Measurements from ENCODE around the gene CPLX3.

The CPLX3 gene, protein sequence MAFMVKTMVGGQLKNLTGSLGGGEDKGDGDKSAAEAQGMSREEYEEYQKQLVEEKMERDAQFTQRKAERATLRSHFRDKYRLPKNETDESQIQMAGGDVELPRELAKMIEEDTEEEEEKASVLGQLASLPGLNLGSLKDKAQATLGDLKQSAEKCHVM

DNA sequence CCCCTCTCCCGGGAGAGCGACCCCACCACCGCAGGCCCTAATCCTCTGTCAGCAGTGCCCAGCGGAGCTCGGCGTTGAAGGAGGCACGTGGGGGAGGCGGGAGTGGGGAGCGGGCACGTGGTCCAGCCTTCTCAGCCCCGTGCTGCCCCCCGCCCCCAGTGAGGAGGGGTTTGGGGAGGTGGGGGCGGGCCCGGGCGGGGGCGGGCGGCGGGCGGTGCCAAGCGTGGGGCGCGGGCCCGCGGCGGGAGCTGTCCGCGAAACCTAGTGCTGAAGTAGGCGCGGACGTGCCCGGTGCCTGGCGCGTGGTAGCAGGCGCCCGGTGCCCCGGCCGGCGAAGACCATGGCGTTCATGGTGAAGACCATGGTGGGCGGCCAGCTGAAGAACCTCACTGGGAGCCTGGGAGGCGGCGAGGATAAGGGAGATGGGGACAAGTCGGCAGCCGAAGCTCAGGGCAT lies at the start of gene CPLX3:
TSS of gene CPLX3 (plus strand) at position 264 of the 456 bp plus-strand sequence. CDS start at position 341, 77 bp downstream.
- peak; percentile 64 for DNase-seq

DNA sequence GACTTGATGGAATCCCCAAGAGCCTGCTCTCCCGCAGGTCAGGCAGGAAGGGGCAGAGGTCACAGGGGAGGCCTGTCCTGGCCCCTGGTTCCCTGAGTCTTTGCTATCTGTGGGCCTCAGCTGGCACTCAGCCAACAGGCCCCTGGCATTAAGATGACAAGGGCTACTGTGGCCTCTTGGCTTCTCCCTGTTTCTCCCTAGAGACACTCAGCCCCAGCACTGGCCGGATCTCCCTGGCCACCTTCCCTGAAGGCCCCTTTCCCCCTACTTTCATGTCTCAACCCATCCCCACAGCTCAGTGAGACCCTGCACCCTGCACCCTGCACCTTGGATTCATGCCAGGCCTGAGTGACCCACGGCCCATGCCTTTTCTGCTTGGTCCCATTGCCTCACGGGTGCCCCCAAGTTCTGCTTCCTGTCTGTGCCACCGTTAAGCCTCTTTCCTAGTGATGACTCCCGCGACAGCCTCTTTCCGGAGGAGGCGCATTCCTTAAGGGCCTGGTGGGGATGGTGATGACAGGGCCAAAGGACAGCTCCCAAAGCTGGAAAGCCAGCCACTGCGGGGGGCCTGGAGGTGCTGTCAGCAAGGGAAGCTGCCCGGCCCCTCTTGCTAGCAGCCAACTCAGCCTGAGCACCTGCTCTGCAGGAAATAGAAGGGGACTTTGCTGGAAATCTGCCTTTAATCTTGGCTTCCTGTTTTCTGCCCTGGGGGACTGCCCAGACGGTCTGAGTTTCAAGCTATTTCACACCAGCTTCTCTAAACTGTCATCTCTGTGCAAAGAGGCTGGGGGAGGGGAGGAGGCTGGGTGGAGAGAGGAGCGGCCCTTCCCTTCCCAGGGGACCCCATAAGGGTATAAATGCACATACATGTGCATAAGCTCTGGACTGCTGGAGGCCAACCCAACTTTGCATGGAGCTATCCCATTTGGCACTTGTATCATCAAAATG lies 49.3 kb upstream of the CPLX3 start:
- peak; percentile 67 for DNase-seq

DNA sequence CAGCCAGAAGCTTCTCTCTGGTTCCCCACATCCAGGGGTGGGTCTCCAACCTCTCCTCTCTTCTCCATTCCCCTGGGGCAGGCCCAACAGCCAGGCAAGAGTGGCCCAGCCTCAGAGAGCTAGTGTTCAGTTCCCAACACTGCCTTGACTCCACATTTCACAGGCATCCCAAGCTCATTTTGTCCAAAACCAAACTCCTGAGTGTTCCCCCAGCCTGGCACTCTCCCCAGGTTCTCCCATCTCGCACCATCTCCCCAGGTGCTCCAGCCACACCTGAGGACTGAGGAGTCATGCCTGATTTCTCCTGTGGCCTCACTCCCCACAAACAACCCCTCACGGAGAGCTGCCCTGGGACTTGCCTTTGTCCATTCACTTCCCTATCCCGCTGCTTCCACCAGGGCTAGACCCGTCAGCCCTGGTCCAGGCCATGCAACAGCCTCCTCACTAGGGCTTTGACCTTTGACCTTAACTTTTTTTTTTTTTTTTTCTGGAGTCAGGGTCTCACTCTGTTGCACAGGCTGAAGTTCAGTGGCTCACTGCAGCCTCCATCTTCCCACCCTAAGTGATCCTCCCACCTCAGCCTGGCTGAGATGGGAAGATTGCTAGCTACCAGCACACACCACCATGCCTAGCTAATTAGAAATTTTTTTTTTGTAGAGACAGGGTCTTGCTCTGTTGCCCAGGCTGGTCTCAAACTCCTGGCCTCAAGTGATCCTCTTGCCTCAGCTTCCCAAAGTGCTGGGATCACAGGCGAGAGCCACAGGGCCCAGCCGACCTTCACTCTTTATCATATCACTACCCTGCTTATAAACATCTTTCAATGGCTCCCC lies 48.4 kb upstream of the CPLX3 start:
- no peak for DNase-seq

GRCh38 chr15:74778599-74778970 lies 47.8 kb upstream of the CPLX3 start:
- no peak for DNase-seq

GRCh38 chr15:74779162-74779648 lies 47.2 kb upstream of the CPLX3 start:
- no peak for DNase-seq

DNA sequence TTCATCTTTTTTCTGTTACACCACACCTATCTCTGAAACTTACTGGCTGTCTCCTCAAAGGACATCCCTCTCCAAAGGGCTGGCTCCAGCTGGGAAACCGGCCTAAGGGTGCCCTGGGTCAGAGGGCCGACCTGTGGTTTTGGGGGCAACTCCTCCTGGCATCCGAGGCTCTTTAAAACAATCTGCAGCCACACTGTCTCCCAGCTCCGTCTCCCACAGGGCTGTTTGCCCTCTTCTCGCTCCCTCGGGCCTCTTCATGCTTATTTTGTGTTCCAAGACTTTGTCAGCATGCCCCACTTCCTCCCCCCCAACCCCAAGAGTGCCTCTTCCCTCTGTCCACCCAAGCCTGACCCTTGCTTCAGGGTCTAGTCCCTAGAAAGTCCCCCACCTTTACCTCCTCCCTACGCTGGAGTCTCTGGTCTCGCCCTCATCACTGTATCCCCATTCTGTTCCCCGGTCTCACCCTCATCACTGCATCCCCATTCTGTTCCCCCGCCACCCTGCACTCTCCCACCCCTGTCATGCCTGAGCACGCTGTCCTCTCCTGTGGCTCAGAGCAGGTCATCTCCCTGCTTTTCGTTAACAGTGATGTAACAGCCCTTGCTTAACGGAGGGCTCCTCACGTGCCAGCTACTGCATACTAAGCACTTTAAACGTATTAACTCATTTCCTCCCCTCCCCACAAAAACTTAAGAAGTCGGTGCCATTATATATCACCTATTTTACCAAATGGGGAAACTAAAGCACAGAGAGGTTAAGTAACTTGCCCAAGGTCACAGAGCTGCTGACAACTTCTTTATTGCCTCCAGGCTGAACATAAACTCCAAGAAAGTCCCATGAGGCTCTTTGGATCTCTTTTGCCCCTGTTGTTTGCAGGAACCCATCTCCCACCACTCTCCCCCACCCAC lies 45.6 kb upstream of the CPLX3 start:
- no peak for DNase-seq

DNA sequence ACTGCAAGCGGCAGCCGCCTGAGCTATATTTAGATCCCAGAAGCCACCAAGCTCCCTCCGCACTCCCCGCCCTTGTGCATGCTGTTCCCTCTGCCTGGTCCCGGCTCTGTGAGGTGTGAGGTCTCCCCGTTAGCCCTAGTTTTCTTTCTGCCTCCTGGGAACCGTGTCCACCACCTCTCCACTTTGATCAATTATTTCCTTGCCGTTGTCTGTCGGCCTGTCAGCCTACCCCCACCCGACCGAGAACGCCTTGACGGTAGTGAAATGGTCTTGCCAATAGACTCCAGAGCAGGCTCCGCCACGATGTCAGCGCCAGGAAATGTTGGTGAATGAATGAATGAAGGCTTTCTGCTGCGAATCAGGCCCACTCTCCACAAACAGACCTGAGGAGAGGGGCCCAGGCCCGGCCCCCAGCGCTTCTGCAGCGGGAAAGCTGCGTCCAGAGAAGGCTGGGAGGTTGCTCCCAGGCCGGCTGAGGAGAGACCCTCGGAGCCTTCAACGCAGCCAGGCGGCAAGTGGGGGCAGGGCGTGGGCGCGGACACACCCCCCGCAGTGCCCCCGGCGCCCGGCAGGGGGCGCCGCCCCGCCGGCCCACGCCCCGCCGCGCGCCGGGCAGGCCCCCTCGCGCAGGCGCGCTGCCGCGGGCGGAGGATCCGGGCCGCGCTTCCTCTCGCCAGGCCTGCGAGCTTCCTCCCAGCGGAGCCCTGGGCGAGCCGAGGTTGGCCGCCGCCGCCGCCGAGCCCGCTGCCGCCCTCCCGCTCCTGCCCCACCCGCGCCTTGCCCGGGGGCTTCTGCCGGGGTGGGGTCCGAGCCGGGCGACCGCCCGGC lies 44.8 kb upstream of the CPLX3 start, which contains the start of gene CSK:
TSS of gene CSK (plus strand) at position 650 of the 828 bp plus-strand sequence. CDS start 16,218 bp downstream, outside the sequence.
- DNase-seq = peak; percentile 87

DNA sequence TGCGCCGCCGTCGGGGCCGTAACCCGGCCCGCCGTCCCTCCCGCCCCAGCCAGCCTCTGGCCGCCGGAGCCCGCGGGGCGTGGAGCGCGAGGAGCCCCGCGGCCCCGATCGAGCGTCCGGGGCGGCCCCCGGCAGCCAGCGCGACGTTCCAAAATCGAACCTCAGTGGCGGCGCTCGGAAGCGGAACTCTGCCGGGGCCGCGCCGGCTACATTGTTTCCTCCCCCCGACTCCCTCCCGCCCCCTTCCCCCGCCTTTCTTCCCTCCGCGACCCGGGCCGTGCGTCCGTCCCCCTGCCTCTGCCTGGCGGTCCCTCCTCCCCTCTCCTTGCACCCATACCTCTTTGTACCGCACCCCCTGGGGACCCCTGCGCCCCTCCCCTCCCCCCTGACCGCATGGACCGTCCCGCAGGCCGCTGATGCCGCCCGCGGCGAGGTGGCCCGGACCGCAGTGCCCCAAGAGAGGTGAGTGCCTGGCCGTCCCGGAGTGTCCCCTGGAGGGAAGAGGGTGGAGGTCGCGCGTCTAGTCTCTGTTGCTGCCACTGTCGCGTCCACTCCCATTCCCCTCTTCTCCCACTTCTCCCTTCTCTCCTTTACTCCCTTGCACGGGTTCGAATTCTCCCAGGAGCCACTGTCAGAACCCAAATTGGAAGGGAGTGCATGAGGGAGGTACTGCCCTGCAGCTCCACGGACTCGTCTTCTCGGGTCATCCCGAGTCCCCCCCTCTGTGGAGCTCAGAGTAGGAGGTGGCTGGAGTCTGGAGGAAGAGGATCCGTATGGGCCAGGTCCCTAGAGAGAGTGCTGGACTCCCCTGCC lies 44.0 kb upstream of the CPLX3 start:
- DNase-seq = peak; percentile 60

DNA sequence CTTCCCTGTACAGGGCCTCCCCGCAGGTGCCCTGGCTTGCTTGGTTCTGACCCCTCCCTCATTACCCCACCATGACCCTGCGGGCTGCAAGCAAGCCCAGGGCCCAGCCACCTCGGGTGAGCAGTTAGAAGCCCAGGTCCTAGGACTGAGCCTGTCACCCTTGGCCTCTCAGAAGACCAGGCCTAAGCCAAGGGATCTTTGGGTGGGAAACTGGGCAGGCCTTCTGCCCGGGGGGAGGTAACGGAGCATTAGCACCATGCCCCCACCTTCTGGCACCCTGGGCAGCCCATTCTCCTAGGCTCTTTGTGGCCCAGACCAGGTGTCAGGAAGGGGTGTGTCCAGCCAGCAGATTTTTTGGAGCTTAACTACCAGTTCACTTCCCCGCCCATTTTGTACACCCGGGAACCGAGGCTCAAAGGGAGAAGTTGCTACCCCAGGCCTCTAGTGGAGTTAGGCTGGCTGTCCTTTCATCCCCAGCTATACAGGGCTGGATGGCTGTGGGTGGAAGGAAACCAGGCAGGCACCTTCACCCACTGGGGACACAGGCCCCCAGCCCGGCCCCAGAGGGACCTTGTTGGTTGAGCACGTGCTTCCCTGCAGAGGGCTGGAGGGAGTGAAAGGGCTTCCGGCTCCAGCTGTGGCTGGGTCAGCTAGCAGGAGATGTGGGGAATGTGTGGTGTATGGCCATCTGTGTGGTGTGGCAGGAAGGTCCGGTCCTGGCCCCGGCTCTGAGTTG lies 43.2 kb upstream of the CPLX3 start:
- no peak for DNase-seq

DNA sequence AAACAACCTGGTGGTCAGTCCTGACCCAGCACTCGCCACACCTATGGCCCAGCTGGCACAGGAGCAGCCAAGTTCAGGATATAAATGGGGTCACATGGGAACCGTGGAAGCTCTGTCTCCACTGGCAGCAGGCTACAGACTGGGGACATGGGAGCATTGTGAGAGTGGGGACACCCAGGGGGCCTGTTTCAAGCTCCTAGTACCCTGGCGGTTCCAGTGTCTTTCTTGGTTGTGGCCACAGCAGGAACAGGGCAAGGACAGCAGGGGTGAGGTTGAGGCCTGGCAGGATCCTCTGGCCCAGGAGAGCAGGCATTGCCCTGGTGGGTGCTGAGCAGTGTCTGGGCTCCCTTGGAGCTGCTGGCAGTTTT lies 42.6 kb upstream of the CPLX3 start:
- no peak for DNase-seq

DNA sequence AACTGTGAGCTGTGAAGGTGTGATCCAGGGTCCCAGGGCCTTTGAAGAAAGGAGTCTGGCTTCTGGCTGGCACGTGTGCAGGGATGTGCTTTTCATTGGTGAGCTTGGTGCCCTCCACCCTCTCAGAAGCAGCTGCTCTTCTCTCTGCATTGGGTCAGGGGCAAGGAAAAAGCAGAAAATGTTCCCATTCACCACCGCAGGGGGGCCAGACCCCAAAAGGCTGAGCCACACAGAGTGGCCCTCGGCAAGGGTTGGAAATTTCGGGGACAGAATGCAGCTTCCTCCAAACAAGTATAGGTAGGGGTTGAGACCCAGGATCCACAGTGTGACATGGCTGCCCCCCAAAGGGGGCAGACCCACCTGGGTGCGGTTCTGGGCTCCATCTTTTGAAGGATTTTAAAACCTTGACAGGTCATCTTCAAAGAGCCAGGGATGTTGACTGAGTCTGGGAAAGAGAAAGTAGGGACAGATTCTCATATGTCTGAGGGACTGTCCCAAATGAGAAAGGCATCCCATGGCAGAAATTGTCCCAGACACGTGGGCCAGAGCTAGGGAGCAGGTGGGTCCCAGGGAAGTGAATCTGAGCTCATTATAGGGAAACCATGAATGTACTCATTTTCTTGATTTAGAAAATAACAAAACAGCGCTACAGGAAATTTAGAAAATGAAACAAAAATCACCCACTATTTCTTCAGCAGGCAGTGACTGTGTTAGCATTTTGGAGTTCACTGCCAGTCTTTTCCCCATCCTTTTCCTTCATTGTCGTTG lies 41.8 kb upstream of the CPLX3 start:
- DNase-seq = peak; percentile 15

DNA sequence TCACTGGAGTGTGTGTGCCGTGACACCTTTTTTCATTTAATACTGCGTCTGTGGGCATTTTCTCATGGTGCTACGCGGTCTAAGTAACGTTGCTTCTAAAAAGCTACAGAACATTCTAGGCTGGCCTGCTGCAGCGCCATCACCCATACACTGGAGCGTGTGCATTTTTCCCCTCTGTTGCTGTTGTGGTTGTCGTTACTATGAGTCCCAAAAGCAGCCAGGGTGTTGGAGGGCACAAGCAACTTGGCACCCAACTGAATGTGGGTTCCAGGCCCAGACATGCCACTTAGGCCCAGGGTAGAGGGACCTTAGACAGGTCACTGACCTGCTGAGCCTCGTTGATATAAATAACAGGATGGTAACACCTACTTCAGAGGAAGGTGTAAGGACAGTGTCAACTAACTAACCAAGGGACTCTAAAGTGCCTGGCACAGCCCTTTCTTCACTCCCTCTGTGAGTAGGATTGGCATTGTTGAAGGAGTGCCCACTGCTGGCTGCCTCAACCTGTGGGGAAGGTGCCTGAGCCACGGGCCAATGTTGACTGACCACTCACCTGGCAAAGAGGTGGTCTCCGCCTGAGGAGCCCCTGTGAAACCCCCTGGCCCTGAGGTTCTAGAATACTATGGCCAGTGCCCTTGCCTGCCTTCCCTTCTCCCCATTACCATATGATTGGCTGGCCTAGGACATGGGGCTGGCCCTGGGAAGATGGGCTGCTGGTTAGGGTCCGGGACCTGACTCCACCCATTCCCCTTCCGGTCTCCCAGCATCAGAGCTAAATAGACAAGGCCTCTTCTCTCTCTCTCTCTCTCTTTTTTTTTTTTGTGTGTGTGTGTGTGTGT lies 41.0 kb upstream of the CPLX3 start:
- DNase-seq = peak; percentile 19

DNA sequence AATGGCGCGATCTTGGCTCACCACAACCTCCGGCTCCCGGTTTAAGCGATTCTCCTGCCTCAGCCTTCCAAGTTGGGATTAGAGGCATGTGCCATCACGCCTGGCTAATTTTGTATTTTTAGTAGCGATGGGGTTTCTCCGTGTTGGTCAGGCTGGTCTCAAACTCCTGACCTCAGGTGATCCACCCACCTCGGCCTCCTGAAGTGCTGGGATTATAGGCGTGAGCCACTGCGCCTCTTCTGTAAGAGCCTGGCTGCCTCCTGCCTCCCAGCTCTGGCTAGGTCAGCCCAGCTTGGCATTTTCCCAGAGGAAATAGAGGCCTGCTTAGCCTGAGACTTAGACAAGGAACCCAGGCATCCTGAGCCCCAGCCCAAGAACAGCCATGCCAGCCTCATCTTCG lies 40.3 kb upstream of the CPLX3 start:
- peak; percentile 13 for DNase-seq

GRCh38 chr15:74786551-74787165 lies 39.8 kb upstream of the CPLX3 start:
- no peak for DNase-seq

- DNase-seq = peak; percentile 86
Observed at GRCh38 chr15:74787251-74788041, 39.0 kb upstream of the CPLX3 start.

DNA sequence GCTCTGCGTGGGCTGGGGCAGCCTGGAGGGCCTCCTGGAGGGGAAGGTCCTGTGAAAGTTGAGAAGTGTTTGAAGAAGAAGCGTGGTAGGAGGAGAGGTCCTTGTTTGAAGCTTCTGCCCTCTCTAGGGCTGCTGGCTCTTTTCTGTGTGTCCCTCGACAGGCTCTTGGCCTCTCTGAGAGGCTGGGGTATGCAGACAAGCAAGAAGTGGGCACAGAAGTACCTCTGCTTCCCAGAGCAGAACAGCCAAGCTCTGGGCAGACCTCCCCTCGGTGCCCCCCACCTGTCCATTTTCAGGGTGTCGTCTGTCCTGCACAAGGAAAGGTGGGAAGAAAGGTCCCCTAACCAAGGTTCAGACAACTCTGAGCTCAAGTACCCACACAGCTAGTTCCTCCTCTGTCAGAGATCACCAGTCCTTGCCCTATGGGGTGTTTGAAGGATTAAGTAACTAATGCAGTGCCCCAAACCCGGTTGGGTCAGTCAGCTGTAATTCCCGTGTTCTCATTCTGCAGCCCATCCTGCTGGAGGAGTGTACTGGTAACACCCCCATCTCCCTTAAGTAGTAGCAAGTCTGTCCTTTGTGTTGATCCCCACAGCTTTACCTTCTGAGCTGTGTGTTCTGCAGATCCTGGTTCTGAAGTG lies 38.3 kb upstream of the CPLX3 start:
- no peak for DNase-seq

Data from femur (tissue), 1 donor.